Body of pancreas (tissue), 4 donors: ENCODE results near the gene WNT7B. TPM values are rescaled to one million over a fixed set of nuclear protein-coding genes. Genes with fewer than 3 reads are reported as not detected.

Experiments used
- ATAC-seq: fragments of 150-250 bp; one replicate; pipeline ENCODE4 v1.9.1; 2016
- DNase-seq, 4 donors: peaks; one replicate each; pipeline ENCODE4 v3.0.0-alpha.2; 2019
- H3K27ac ChIP-seq, 4 donors: fragments of 200-600 bp; sonication (generic); 1 replicate in 3 of 4; 2 replicates in 1 of 4; pipeline versions ENCODE4 v1.5.1 to v1.6.1; 2016 to 2019; ENCODE audit warnings: mild to moderate bottlenecking in 1 of 4, mixed read lengths in 1 of 4, moderate library complexity in 1 of 4
- H3K27me3 ChIP-seq, 2 donors: fragments of 200-600 bp; sonication (generic); one replicate each; pipeline ENCODE4 v1.6.0; 2016; ENCODE audit warnings: mild to moderate bottlenecking in 1 of 2
- H3K36me3 ChIP-seq, 2 donors: fragments of 200-600 bp; sonication (generic); replicated peaks in 1 of 2; 2 replicates each; pipeline ENCODE4 v1.5.1; 2016; ENCODE audit warnings: low read depth in 2 of 2; ENCODE audit not compliant: insufficient read depth in 1 of 2
- H3K4me1 ChIP-seq: fragments of 200-600 bp; sonication (generic); one replicate; pipeline ENCODE4 v1.6.0; 2016
- H3K4me3 ChIP-seq, 2 donors: fragments of 200-600 bp; sonication (generic); 1 replicate in 1 of 2; 2 replicates in 1 of 2; pipeline ENCODE4 v1.5.1; 2016 to 2019
- H3K9me3 ChIP-seq, 3 donors: fragments of 200-600 bp; sonication (generic); 1 replicate in 2 of 3; 2 replicates in 1 of 3; pipeline ENCODE4 v1.5.1; 2016
- CTCF ChIP-seq, 7 experiments: fragments of 450-650 bp in 4 of 7; fragments of 200-600 bp in 3 of 7; sonication (generic) in 3 of 7; IDR thresholded peaks; one replicate each; pipeline ENCODE4 v1.5.1; 2016 to 2019; ENCODE audit warnings: antibody characterized with exemption in 7 of 7
- POLR2A ChIP-seq, 3 donors: fragments of 450-650 bp; IDR thresholded peaks; one replicate each; pipeline ENCODE4 v1.6.1; 2016; ENCODE audit warnings: antibody characterized with exemption in 3 of 3, mild to moderate bottlenecking in 2 of 3
- WGBS, 2 donors: methylation state at CpG; one replicate each; pipeline ENCODE4 v1.1.5; 2017; 5-methylcytosine and 5-hydroxymethylcytosine counted together
- intact Hi-C: fragments of 100-400 bp; cut with DNase I; formaldehyde crosslinking; loops from one replicate; pipeline ENCODE4 v1.15.1; 2023
- total RNA-seq, 2 donors: library from RNA; depleted of rRNA; stranded (reverse); fragments of >200 nt; gene quantifications; one replicate each; pipeline ENCODE4 v1.1.0, GENCODE V29; 2016

Gene WNT7B
- total RNA-seq, 2 donors from 2014 or later: 2.1 TPM; not detected in 1

- ATAC-seq: no peak
- Histone ChIP-seq H3K4me1 (peaks cover 19% of the 10 kb centered on the region), H3K27me3 (no peaks in the 10 kb centered on the region), H3K4me3 (no peak overlapping the region), H3K9me3 (no peaks in the 10 kb centered on the region), H3K36me3 (no peaks in the 10 kb centered on the region), H3K27ac (no peak overlapping the region)
- WGBS, 2 donors: 84 to 91% methylated on average over 4 of the region's 4 CpGs
- TF ChIP-seq POLR2A (IDR thresholded peaks at IDR 0.05) (no peak), CTCF (IDR thresholded peaks at IDR 0.05) (no peak)
- intact Hi-C loops: no loop called here
- no peak for DNase-seq
Observed at GRCh38 chr22:45929649-45930048, 47.3 kb downstream of the WNT7B start.

- H3K36me3 ChIP-seq: no peaks in the 10 kb centered on the region
- DNase-seq (no peak), ATAC-seq (no peak)
- H3K27ac ChIP-seq: no peak overlapping the region
- TF ChIP-seq CTCF (IDR thresholded peaks at IDR 0.05) (no peak), POLR2A (IDR thresholded peaks at IDR 0.05) (no peak)
- no peaks in the 10 kb centered on the region for H3K9me3 ChIP-seq
- no peak overlapping the region for H3K4me3 ChIP-seq
- WGBS, 2 donors: 64 to 73% methylated on average over 10 of the region's 10 CpGs
- no peaks in the 10 kb centered on the region for H3K27me3 ChIP-seq
- peaks cover 25% of the 10 kb centered on the region for H3K4me1 ChIP-seq
- intact Hi-C loops: no loop called here
Observed at GRCh38 chr22:45928726-45929368, 48.1 kb downstream of the WNT7B start.

- Histone ChIP-seq H3K4me3 (no peak overlapping the region), H3K27me3 (no peaks in the 10 kb centered on the region), H3K4me1 (peaks cover 38% of the 10 kb centered on the region), H3K9me3 (no peaks in the 10 kb centered on the region), H3K36me3 (no peaks in the 10 kb centered on the region), H3K27ac (no peak overlapping the region)
- intact Hi-C loops: no loop called here
- TF ChIP-seq POLR2A (IDR thresholded peaks at IDR 0.05) (no peak), CTCF (IDR thresholded peaks at IDR 0.05) (no peak)
- DNase-seq: no peak
- 83% methylated on average over 9 of the region's 9 CpGs; no CpG with 5 or more reads in 1 of the 2 donors for WGBS, 2 donors
- ATAC-seq: no peak
Observed at GRCh38 chr22:45927059-45927458, 49.9 kb downstream of the WNT7B start.

GRCh38 chr22:45926433-45926832, 50.5 kb downstream of the WNT7B start:
- H3K9me3 ChIP-seq: no peaks in the 10 kb centered on the region
- DNase-seq (no peak), ATAC-seq (no peak)
- 81 to 85% methylated on average over 5 to 11 of the region's 11 CpGs for WGBS, 2 donors
- TF ChIP-seq POLR2A (IDR thresholded peaks at IDR 0.05) (no peak), CTCF (IDR thresholded peaks at IDR 0.05) (no peak)
- H3K27me3 ChIP-seq: no peaks in the 10 kb centered on the region
- no peak overlapping the region for H3K27ac ChIP-seq
- intact Hi-C loops: no loop called here
- peaks cover 41% of the 10 kb centered on the region for H3K4me1 ChIP-seq
- no peaks in the 10 kb centered on the region for H3K36me3 ChIP-seq
- H3K4me3 ChIP-seq: no peak overlapping the region

GRCh38 chr22:45925811-45926351, 51.1 kb downstream of the WNT7B start:
- no peak for DNase-seq
- TF ChIP-seq POLR2A (IDR thresholded peaks at IDR 0.05): no peak
- Histone ChIP-seq H3K36me3 (no peaks in the 10 kb centered on the region), H3K27ac (no peak overlapping the region), H3K4me1 (peaks cover 46% of the 10 kb centered on the region), H3K27me3 (no peaks in the 10 kb centered on the region), H3K4me3 (no peak overlapping the region), H3K9me3 (no peaks in the 10 kb centered on the region)
- intact Hi-C loops: no loop called here
- 83 to 88% methylated on average over 12 to 16 of the region's 16 CpGs for WGBS, 2 donors
- ATAC-seq: no peak
